ENCODE results near the gene ZMYND19.
"Not testable (repeated sequence)": the region's sequence is repeated elsewhere in the genome, so short reads cannot be mapped to it uniquely, and the experiment has no call there.

ZMYND19 gene

GRCh38 chr9:137570566-137570965 lies 19.7 kb downstream of the ZMYND19 start:
- CTCF ChIA-PET = no interaction called here
- no peak for DNase-seq (ENCODE audit: extremely low spot score)
- POLR2A ChIA-PET = no interaction called here
- no peak for TF ChIP-seq ARNT (IDR thresholded peaks at IDR 0.05)
- TF ChIP-seq FOXM1 (IDR thresholded peaks at IDR 0.05; ENCODE audit: borderline replicate concordance) = no peak
- no peak for TF ChIP-seq ZNF384 (IDR thresholded peaks at IDR 0.05)
- TF ChIP-seq SP1 (IDR thresholded peaks at IDR 0.05) = no peak
- TF ChIP-seq FOXK2 (IDR thresholded peaks at IDR 0.05) = no peak
- TF ChIP-seq ELF4 (IDR thresholded peaks at IDR 0.05) = no peak
- TF ChIP-seq HDGF (IDR thresholded peaks at IDR 0.05; ENCODE audit: borderline replicate concordance) = no peak
- no peak for TF ChIP-seq TARDBP (IDR thresholded peaks at IDR 0.05)
- no peak for TF ChIP-seq LEF1 (IDR thresholded peaks at IDR 0.05; ENCODE audit: borderline replicate concordance)
- no peak for TF ChIP-seq NFRKB (IDR thresholded peaks at IDR 0.05)
- TF ChIP-seq CTBP1 (IDR thresholded peaks at IDR 0.05; ENCODE audit: borderline replicate concordance) = no peak
- no peak for TF ChIP-seq BHLHE40 (IDR thresholded peaks at IDR 0.05; ENCODE audit: borderline replicate concordance)
- no peak for TF ChIP-seq L3MBTL2 (conservative IDR thresholded peaks at IDR 0.05)

GRCh38 chr9:137569609-137570203 lies 20.6 kb downstream of the ZMYND19 start:
- TF ChIP-seq ARNT (IDR thresholded peaks at IDR 0.05) (no peak), HDGF (IDR thresholded peaks at IDR 0.05; ENCODE audit: borderline replicate concordance) (no peak), BHLHE40 (IDR thresholded peaks at IDR 0.05; ENCODE audit: borderline replicate concordance) (no peak), SUZ12 (IDR thresholded peaks at IDR 0.05) (no peak), FOXM1 (IDR thresholded peaks at IDR 0.05; ENCODE audit: borderline replicate concordance) (no peak), TARDBP (IDR thresholded peaks at IDR 0.05) (no peak), ZNF384 (IDR thresholded peaks at IDR 0.05) (no peak), L3MBTL2 (conservative IDR thresholded peaks at IDR 0.05) (no peak), LEF1 (IDR thresholded peaks at IDR 0.05; ENCODE audit: borderline replicate concordance) (no peak), PKNOX1 (IDR thresholded peaks at IDR 0.05) (no peak), CTBP1 (IDR thresholded peaks at IDR 0.05; ENCODE audit: borderline replicate concordance) (no peak), NFRKB (IDR thresholded peaks at IDR 0.05) (no peak), FOXA1 (IDR thresholded peaks at IDR 0.05) (no peak), FOXK2 (IDR thresholded peaks at IDR 0.05) (no peak), SP1 (IDR thresholded peaks at IDR 0.05) (no peak), ELF4 (IDR thresholded peaks at IDR 0.05) (no peak)
- no peak for DNase-seq (ENCODE audit: extremely low spot score)
- POLR2A ChIA-PET = no interaction called here
- CTCF ChIA-PET = no interaction called here

GRCh38 chr9:137568445-137568844 lies 21.9 kb downstream of the ZMYND19 start:
- POLR2A ChIA-PET; DNase-seq (ENCODE audit: extremely low spot score); CTCF ChIA-PET: not testable (repeated sequence)

GRCh38 chr9:137564817-137565411 lies 25.4 kb downstream of the ZMYND19 start:
- POLR2A ChIA-PET = no interaction called here
- no peak for DNase-seq (ENCODE audit: extremely low spot score)
- CTCF ChIA-PET = interaction anchor here (0.9 kb wide), 1 partner anchor 13 kb away, joined by 3 read pairs; the partner anchor contains the start of gene MRPL41
- no peak for TF ChIP-seq PKNOX1 (IDR thresholded peaks at IDR 0.05)
- no peak for TF ChIP-seq NFRKB (IDR thresholded peaks at IDR 0.05)
- no peak for TF ChIP-seq FOXM1 (IDR thresholded peaks at IDR 0.05; ENCODE audit: borderline replicate concordance)
- TF ChIP-seq SUZ12 (IDR thresholded peaks at IDR 0.05) = no peak

GRCh38 chr9:137564134-137564533 lies 26.2 kb downstream of the ZMYND19 start:
- TF ChIP-seq FOXK2 (IDR thresholded peaks at IDR 0.05) (no peak), CTBP1 (IDR thresholded peaks at IDR 0.05; ENCODE audit: borderline replicate concordance) (no peak), HDGF (IDR thresholded peaks at IDR 0.05; ENCODE audit: borderline replicate concordance) (no peak), PKNOX1 (IDR thresholded peaks at IDR 0.05) (no peak), LEF1 (IDR thresholded peaks at IDR 0.05; ENCODE audit: borderline replicate concordance) (no peak), BHLHE40 (IDR thresholded peaks at IDR 0.05; ENCODE audit: borderline replicate concordance) (no peak)
- ChIA-PET POLR2A (no interaction called here), CTCF (interaction anchor here (0.9 kb wide), 1 partner anchor 12 kb away, joined by 3 read pairs; the partner anchor contains the start of gene MRPL41)
- no peak for DNase-seq (ENCODE audit: extremely low spot score)

- TF ChIP-seq FOXA1 (IDR thresholded peaks at IDR 0.05) (no peak), ZNF384 (IDR thresholded peaks at IDR 0.05) (no peak), TARDBP (IDR thresholded peaks at IDR 0.05) (no peak), CTBP1 (IDR thresholded peaks at IDR 0.05; ENCODE audit: borderline replicate concordance) (no peak), L3MBTL2 (conservative IDR thresholded peaks at IDR 0.05) (no peak), ARNT (IDR thresholded peaks at IDR 0.05) (no peak), BHLHE40 (IDR thresholded peaks at IDR 0.05; ENCODE audit: borderline replicate concordance) (no peak), LEF1 (IDR thresholded peaks at IDR 0.05; ENCODE audit: borderline replicate concordance) (no peak), ELF4 (IDR thresholded peaks at IDR 0.05) (no peak), NFRKB (IDR thresholded peaks at IDR 0.05) (no peak), HDGF (IDR thresholded peaks at IDR 0.05; ENCODE audit: borderline replicate concordance) (no peak), SUZ12 (IDR thresholded peaks at IDR 0.05) (no peak), FOXM1 (IDR thresholded peaks at IDR 0.05; ENCODE audit: borderline replicate concordance) (no peak), PKNOX1 (IDR thresholded peaks at IDR 0.05) (no peak), FOXK2 (IDR thresholded peaks at IDR 0.05) (no peak), SP1 (IDR thresholded peaks at IDR 0.05) (no peak)
- ChIA-PET CTCF (no interaction called here), POLR2A (no interaction called here)
- DNase-seq (ENCODE audit: extremely low spot score) = no peak
Measured at GRCh38 chr9:137558127-137558526, 32.2 kb downstream of the ZMYND19 start.

Measured in HEK293T (cell line).